Activated T-cell treated with anti-CD3 and anti-CD28 coated beads, Interleukin-2, amount 50 U/mL, for 48 hours (primary cell): ENCODE results near the gene ZBTB48.
"Not testable (repeated sequence)": the region's sequence is repeated elsewhere in the genome, so short reads cannot be mapped to it uniquely, and the experiment has no call there.

Source experiments
- DNase-seq, 2 experiments: peaks; one replicate each; pipeline ENCODE4 v3.0.0-alpha.2; 2020

ZBTB48 gene

DNA sequence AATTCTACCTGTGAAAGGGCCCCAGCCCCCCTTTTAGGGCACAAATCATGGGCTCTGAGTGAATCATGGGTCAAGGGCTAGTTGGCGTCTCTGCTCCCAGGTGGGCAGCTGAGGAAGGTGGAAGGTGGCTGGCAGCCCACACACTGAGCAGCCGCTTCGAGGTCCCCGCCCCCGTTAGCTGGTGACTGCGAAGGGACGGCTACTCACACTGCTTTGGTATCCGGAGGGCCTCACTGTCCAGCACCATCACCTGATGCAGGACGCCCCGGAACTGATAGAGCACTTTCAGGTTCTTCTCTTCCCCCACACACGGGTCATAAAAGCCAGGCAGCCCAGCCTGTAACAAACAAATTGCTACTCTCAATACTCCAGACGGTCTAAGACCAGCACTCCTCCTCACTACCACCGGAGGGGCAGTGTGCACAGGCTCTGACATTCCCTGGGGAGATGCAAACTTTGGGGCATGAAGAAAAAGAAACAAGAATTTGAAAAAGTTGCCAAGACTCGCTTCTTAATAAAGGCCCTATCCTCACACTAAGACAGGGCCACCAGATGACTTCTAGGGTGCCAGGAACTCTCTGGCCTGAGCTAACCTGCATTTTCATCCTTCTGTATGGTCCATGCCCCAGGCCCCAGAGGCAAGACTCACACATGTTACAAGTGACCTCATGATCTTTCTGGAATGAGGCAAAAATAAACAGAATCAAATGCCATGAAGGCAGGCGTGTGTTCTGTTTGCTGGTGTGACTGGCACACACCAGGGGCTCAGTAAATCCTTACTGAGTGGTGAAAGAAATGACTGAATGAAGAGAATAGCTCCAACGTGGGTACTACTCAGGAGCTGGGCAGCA lies 56.3 kb downstream of the ZBTB48 start:
- no peak for DNase-seq

DNA sequence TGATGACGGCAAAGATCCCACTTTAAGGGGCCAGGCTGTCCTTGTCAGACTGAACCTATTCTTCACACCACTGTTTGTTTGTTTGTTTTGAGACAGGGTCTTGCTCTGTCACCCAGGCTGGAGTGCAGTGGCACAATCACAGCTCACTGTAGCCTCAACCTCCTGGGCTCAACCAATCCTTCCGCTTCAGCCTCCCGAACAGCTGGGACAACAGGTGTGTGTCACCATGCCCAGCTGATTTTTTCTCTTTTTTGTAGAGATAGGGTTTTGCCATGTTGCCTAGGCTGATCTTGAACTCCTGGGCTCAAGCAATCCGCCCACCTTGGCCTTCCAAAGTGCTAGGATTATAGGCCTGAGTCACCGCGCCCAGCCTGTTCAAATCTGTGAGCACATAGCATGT lies 57.0 kb downstream of the ZBTB48 start:
- DNase-seq, result not testable (repeated sequence)

DNA sequence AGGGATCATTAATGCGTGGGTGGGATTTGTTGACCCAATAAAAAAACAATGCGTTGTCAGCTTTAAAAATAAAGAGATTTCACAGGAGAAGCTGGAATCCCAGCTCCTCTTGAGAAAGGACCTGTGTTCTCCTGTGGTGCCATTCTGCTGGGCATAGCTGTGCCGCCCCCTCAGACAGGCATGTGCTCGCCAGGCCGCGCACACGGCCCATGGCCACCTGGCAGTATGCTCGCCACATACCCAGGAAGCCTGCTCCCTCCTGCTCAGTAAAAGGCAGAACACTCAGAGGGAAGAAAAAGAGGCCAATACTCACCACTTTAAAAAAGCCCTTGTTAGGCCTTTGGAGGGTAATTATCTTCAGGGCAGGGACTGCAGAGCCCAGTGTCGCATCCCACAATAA lies 58.0 kb downstream of the ZBTB48 start:
- DNase-seq, result no peak

GRCh38 chr1:6638226-6638625 lies 58.4 kb downstream of the ZBTB48 start:
- no peak for DNase-seq
